ENCODE measurements around the gene KCNG2. TPM values are rescaled to one million over a fixed set of nuclear protein-coding genes. Genes with fewer than 3 reads are reported as not detected.

Gene KCNG2
- total RNA-seq, 3 donors from 2014 or later (not counting 1 experiment from before 2014, with no cell fraction given), result not detected

DNA sequence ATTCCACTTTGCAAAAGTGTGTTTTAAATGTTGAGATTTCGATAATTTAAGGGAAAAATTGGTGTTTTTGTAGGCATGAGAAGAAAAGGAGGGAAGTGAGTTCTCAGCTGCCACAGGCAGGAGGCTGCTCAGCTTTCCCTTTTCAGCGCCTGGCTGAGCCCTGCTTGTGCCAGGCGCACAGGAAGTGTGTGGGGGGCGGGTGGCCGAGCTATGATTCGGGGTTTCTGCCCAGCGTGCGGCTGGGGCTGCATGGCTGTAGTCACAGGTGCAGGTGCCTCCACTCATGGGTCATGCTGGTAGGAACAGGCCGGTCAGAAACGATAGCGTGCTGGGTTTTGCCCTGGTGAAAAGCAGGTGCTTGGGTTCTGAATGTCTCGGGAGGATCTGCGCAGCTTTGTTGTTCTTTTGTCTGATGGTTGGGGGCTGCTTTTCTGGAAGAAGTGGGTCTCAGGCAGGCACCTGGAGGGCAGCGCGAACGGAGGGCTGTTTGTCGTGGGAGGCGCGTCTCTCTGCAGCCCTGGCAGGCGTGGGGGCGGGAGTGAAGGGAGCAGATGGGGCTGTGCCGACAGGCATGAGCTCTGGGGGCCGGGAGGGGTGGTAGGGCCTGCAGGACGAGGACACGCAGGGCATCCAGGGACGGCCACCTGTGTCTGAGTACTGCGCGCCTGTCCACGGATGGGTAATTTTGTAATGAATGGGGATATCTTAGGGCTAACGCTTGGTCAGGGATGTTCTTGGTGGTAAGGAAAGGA is 2.1 kb downstream of the KCNG2 start:
- H3K27ac Mint-ChIP-seq, result no peak overlapping the region
- 39% methylated on average over 30 of the region's 30 CpGs for WGBS (ENCODE audit: insufficient coverage)
- no peak for ATAC-seq

GRCh38 chr18:79800371-79801180 is 2.8 kb downstream of the KCNG2 start:
- intact Hi-C loops (cut with micrococcal nuclease), result no loop called here
- Histone ChIP-seq H3K4me1 (ENCODE audit: control insufficient read depth, insufficient read depth, low read length) (peaks cover 22% of the 10 kb centered on the region), H3K36me3 (ENCODE audit: control insufficient read depth, insufficient read depth, low read length) (no peaks in the 10 kb centered on the region), H3K27me3 (ENCODE audit: control insufficient read depth, insufficient read depth, low read length) (peaks cover 23% of the 10 kb centered on the region), H3K9me3 (ENCODE audit: control insufficient read depth, insufficient read depth, low read length) (no peaks in the 10 kb centered on the region), H3K4me3 (ENCODE audit: low read length) (no peak overlapping the region), H3K27ac (ENCODE audit: low read length) (no peak overlapping the region)
- H3K27me3 Mint-ChIP-seq (ENCODE audit: low read depth in 2 of 2), result peaks cover 23 to 27% of the 10 kb centered on the region in 2 donors
- H3K9me3 Mint-ChIP-seq, result no peaks in the 10 kb centered on the region
- no peak for TF ChIP-seq CTCF (IDR thresholded peaks at IDR 0.05)
- ATAC-seq (no peak), DNase-seq (no peak)
- no peak overlapping the region for H3K4me3 Mint-ChIP-seq
- 93% methylated on average over 38 of the region's 39 CpGs for WGBS (ENCODE audit: insufficient coverage)
- H3K36me3 Mint-ChIP-seq, result no peaks in the 10 kb centered on the region
- peaks cover 0 to 14% of the 10 kb centered on the region in 2 donors for H3K4me1 Mint-ChIP-seq
- H3K27ac Mint-ChIP-seq, result no peak overlapping the region

More for the DNA sequence above, 2.1 kb downstream of the KCNG2 start:
- Histone ChIP-seq H3K36me3 (ENCODE audit: control insufficient read depth, insufficient read depth, low read length) (no peaks in the 10 kb centered on the region), H3K4me1 (ENCODE audit: control insufficient read depth, insufficient read depth, low read length) (peaks cover 16% of the 10 kb centered on the region), H3K27ac (ENCODE audit: low read length) (no peak overlapping the region), H3K27me3 (ENCODE audit: control insufficient read depth, insufficient read depth, low read length) (peaks cover 23% of the 10 kb centered on the region), H3K9me3 (ENCODE audit: control insufficient read depth, insufficient read depth, low read length) (no peaks in the 10 kb centered on the region), H3K4me3 (ENCODE audit: low read length) (no peak overlapping the region)
- Mint-ChIP-seq H3K4me1 (peaks cover 0 to 14% of the 10 kb centered on the region in 2 donors), H3K36me3 (no peaks in the 10 kb centered on the region), H3K4me3 (no peak overlapping the region), H3K9me3 (no peaks in the 10 kb centered on the region), H3K27me3 (ENCODE audit: low read depth in 2 of 2) (peaks cover 29 to 32% of the 10 kb centered on the region in 2 donors)
- DNase-seq, result no peak
- intact Hi-C loops (cut with micrococcal nuclease), result no loop called here
- no peak for TF ChIP-seq CTCF (IDR thresholded peaks at IDR 0.05)

DNA sequence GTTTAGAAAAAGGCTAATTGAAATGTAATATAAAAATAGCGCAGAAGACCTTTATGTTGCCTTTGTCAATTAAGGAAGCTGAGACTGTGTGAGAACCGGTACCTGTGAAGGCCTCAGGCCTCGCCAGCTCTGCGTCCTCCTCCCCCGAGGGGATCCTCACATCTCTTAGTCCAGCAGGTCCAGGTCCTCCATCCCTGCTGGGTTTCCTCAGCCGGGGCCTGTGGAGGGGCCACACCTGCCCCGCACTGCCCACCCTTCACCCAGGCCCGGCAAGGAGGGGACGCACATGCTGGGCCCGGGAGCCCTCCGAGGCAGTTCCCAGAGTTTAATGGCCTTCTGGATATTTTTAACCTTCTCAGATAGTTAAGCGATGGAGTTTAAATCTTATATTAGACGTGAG is 3.5 kb downstream of the KCNG2 start:
- H3K9me3 Mint-ChIP-seq, result no peaks in the 10 kb centered on the region
- no peak overlapping the region for H3K4me3 Mint-ChIP-seq
- intact Hi-C loops (cut with micrococcal nuclease), result no loop called here
- no peak for DNase-seq
- Histone ChIP-seq H3K27me3 (ENCODE audit: control insufficient read depth, insufficient read depth, low read length) (peaks cover 23% of the 10 kb centered on the region), H3K4me3 (ENCODE audit: low read length) (no peak overlapping the region), H3K36me3 (ENCODE audit: control insufficient read depth, insufficient read depth, low read length) (no peaks in the 10 kb centered on the region), H3K27ac (ENCODE audit: low read length) (no peak overlapping the region), H3K4me1 (ENCODE audit: control insufficient read depth, insufficient read depth, low read length) (peaks cover 28% of the 10 kb centered on the region), H3K9me3 (ENCODE audit: control insufficient read depth, insufficient read depth, low read length) (no peaks in the 10 kb centered on the region)
- H3K4me1 Mint-ChIP-seq, result peaks cover 0 to 14% of the 10 kb centered on the region in 2 donors
- 92% methylated on average over 13 of the region's 13 CpGs for WGBS (ENCODE audit: insufficient coverage)
- H3K27me3 Mint-ChIP-seq (ENCODE audit: low read depth in 2 of 2), result peaks cover 23% of the 10 kb centered on the region in 2 donors
- TF ChIP-seq CTCF (IDR thresholded peaks at IDR 0.05), result no peak
- no peaks in the 10 kb centered on the region for H3K36me3 Mint-ChIP-seq
- no peak for ATAC-seq
- H3K27ac Mint-ChIP-seq, result no peak overlapping the region

All from natural killer cell (primary cell).